ENCODE data around the gene MSI2.

The MSI2 gene

DNA sequence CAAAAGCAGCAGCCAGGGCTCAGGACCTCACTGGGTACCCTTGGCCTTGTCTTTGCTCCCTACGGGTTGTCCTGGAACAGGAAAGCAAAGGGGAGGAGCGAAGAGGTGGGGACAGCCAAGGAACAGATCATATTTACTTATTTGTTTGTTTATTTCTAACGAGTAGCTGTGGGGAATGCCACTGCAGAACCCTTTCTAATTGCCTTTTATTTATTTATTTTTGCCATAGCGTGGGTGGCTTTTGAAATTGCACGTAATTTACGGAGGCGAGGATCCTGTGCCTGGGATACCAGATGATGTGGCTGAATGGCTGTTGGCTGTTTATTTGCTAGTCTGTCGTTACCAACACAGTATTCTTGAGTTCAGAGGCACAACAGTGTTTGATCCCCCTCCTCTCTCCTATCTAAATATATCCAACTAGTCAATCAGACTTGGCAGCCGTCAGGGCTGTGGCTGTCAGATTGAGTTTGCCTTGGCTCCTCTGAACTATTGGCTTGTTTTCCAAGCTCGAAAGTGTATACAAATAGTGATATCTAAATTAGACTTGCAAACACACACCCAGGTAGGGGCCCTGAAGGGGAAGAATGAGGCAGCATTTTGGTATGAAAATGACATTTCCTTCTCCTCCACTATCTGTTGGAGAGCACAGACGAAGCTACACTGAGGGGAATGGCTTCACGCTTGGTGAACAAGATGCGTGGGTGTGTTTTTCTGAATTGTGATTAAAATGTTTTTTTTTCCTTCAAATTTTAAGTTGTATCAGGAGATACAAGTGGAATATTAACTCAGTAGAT lies 110.4 kb downstream of the MSI2 start:
- WGBS (ENCODE audit: insufficient coverage, insufficient read length) = no CpG with 5 or more reads among the region's 13 CpGs
- no peaks in the 10 kb centered on the region for H3K27me3 ChIP-seq (ENCODE audit: control insufficient read depth, insufficient read depth, low read length)
- no peaks in the 10 kb centered on the region for H3K9me3 ChIP-seq (ENCODE audit: control insufficient read depth, insufficient read depth, low read length)
- H3K4me1 ChIP-seq (ENCODE audit: control insufficient read depth, insufficient read depth, low read length) = peaks cover 6% of the 10 kb centered on the region; the same call in 1 of the 2 replicates
- no peak overlapping the region for H3K4me3 ChIP-seq (ENCODE audit: low read length)
- DNase-seq (ENCODE audit: low read depth, low spot score) = no peak
- H3K36me3 ChIP-seq (ENCODE audit: control insufficient read depth, insufficient read depth, low read length) = no peaks in the 10 kb centered on the region
- no peak overlapping the region for H3K27ac ChIP-seq (ENCODE audit: low read length)

DNA sequence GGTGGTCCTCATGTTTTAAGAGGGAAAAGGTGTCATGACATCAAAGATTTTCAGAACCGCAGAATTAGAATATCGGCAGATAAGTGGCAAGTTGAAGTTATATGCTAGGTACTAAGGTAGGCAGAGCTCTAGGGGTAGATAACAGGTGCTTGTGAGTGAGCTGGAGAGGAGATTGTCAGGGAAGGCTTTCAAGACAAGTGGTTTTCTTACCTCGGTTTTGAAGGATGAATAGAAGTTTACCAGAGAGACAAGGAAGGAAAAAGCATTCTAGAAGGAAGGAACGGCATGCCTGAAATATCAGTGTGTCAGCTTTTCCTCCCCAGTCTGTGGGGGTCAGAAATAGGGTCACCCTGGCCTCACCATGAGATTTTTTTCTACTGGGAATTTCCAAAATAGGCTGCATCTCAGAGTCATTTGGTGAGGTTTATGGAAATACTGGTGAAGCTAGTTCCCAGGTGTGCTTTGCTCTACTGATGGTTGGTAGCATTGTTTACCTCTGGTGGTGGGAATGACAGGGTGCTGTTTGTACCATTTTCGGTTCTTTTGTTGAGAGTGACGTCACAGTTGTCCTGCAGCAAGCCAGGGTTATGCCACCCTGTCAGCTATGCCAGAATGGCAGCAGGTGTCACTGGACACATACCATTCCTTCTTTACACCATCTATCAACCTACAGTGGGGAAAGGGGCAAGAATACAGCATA lies 112.5 kb downstream of the MSI2 start:
- H3K4me1 ChIP-seq (ENCODE audit: control insufficient read depth, insufficient read depth, low read length) = peaks cover 6% of the 10 kb centered on the region; the same call in 1 of the 2 replicates
- no peak overlapping the region for H3K4me3 ChIP-seq (ENCODE audit: low read length)

DNA sequence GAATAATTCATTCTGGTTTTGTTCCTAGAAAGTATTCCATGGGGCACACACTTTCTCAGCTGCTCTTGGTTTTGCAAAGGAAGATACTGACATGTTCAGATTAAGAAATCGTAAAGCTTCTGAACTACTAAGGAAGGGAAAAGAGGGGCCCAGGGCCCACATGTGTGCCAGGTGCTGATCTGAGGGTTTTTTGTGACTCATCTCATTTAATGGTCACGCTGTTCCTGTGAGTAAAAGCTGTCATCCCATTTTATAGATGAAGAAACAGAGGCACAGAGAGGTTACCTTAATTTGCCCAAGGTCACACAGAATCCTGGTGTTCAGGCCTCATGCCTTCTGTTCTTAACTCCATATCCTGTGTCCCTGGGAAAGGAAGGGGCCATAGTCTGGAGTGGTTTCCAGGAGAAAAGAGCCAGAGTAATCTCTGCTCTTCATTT lies 113.2 kb downstream of the MSI2 start:
- Histone ChIP-seq H3K4me3 (ENCODE audit: low read length) (no peak overlapping the region), H3K27ac (ENCODE audit: low read length) (no peak overlapping the region), H3K4me1 (ENCODE audit: control insufficient read depth, insufficient read depth, low read length) (peaks cover 6% of the 10 kb centered on the region; the same call in 1 of the 2 replicates), H3K27me3 (ENCODE audit: control insufficient read depth, insufficient read depth, low read length) (no peaks in the 10 kb centered on the region), H3K36me3 (ENCODE audit: control insufficient read depth, insufficient read depth, low read length) (no peaks in the 10 kb centered on the region), H3K9me3 (ENCODE audit: control insufficient read depth, insufficient read depth, low read length) (no peaks in the 10 kb centered on the region)
- DNase-seq (ENCODE audit: low read depth, low spot score) = no peak
- WGBS (ENCODE audit: insufficient coverage, insufficient read length) = no CpG with 5 or more reads among the region's 2 CpGs

More for the DNA sequence above, 112.5 kb downstream of the MSI2 start:
- H3K27me3 ChIP-seq (ENCODE audit: control insufficient read depth, insufficient read depth, low read length) = no peaks in the 10 kb centered on the region
- no CpG with 5 or more reads among the region's 6 CpGs for WGBS (ENCODE audit: insufficient coverage, insufficient read length)
- DNase-seq (ENCODE audit: low read depth, low spot score) = no peak
- no peak overlapping the region for H3K27ac ChIP-seq (ENCODE audit: low read length)
- H3K9me3 ChIP-seq (ENCODE audit: control insufficient read depth, insufficient read depth, low read length) = no peaks in the 10 kb centered on the region
- H3K36me3 ChIP-seq (ENCODE audit: control insufficient read depth, insufficient read depth, low read length) = no peaks in the 10 kb centered on the region

DNA sequence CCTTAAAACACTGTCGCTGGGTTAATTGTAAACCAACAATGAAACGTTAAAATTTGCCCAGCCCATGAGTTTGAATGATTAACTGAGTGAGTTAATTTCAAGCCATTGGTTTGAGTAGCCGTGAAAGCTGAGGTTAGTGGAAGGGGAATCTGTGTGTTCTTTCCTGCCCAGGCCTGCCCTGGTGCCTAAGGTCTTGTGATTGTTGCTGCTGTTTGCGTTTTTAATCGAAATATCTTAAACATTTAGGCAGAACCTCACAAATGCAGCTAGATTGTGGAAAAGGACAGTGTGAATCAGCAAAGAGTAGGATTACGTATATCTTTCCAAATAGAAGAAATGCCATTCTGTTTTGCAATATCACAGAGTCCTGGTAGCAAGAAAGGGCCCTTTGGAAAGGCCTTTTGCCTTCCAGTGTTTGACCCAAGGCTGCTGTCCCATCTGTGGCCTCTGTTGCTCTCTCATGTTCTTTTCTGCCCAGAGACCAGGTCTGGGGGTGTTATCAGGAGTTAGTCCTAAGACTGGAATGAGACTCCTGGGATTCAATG lies 113.8 kb downstream of the MSI2 start:
- whole genome bisulfite sequencing (ENCODE audit: insufficient coverage, insufficient read length) = no CpG with 5 or more reads among the region's 6 CpGs
- Histone ChIP-seq H3K27me3 (ENCODE audit: control insufficient read depth, insufficient read depth, low read length) (no peaks in the 10 kb centered on the region), H3K4me3 (ENCODE audit: low read length) (no peak overlapping the region), H3K36me3 (ENCODE audit: control insufficient read depth, insufficient read depth, low read length) (no peaks in the 10 kb centered on the region), H3K9me3 (ENCODE audit: control insufficient read depth, insufficient read depth, low read length) (no peaks in the 10 kb centered on the region), H3K27ac (ENCODE audit: low read length) (no peak overlapping the region), H3K4me1 (ENCODE audit: control insufficient read depth, insufficient read depth, low read length) (peaks cover 6% of the 10 kb centered on the region; the same call in 1 of the 2 replicates)
- no peak for DNase-seq (ENCODE audit: low read depth, low spot score)

DNA sequence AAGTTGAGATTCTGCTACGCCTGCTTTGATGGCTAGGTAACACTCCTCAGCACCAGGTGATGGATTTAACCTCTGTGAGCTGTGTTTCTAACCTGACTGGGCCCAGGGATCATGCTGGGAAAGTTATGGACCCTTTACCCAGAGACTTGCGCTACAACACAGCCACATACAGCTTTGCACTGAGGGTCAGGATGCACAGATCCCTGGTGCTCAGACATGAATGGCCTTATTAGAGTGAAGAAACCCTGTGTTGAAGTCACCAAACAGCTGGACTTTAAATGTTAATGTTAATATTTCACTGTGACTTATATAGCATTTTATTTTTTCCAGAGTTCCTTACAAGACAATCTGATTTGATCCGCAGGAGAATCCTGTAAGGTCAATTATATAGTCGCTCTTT lies 114.3 kb downstream of the MSI2 start:
- Histone ChIP-seq H3K4me1 (ENCODE audit: control insufficient read depth, insufficient read depth, low read length) (peaks cover 3% of the 10 kb centered on the region; the same call in 1 of the 2 replicates), H3K27me3 (ENCODE audit: control insufficient read depth, insufficient read depth, low read length) (no peaks in the 10 kb centered on the region), H3K27ac (ENCODE audit: low read length) (no peak overlapping the region), H3K9me3 (ENCODE audit: control insufficient read depth, insufficient read depth, low read length) (no peaks in the 10 kb centered on the region), H3K4me3 (ENCODE audit: low read length) (no peak overlapping the region), H3K36me3 (ENCODE audit: control insufficient read depth, insufficient read depth, low read length) (no peaks in the 10 kb centered on the region)
- DNase-seq (ENCODE audit: low read depth, low spot score) = no peak
- WGBS (ENCODE audit: insufficient coverage, insufficient read length) = no CpG with 5 or more reads among the region's 4 CpGs

DNA sequence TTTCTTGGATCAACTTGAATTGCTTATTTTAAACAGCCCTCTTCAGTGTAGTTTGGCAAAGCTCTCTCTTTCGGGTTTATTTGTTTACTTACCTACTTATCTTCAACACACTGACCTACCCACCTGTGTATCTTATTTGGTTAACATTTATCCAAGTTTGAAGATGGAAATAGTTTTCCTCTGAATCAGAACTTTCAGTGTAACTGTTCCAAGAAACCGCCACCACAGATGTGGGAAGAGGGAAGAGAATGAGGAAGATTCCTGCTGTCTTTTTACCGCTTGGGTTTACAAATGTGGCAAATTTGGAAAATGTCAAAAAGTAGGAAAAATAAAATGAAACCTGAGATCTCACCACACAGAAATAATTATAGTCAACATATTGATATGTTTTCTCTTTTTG lies 115.8 kb downstream of the MSI2 start:
- Histone ChIP-seq H3K9me3 (ENCODE audit: control insufficient read depth, insufficient read depth, low read length) (no peaks in the 10 kb centered on the region), H3K4me1 (ENCODE audit: control insufficient read depth, insufficient read depth, low read length) (peaks cover 3% of the 10 kb centered on the region), H3K36me3 (ENCODE audit: control insufficient read depth, insufficient read depth, low read length) (no peaks in the 10 kb centered on the region), H3K4me3 (ENCODE audit: low read length) (no peak overlapping the region), H3K27ac (ENCODE audit: low read length) (no peak overlapping the region), H3K27me3 (ENCODE audit: control insufficient read depth, insufficient read depth, low read length) (no peaks in the 10 kb centered on the region)
- no CpG with 5 or more reads among the region's 3 CpGs for WGBS (ENCODE audit: insufficient coverage, insufficient read length)
- no peak for DNase-seq (ENCODE audit: low read depth, low spot score)

DNA sequence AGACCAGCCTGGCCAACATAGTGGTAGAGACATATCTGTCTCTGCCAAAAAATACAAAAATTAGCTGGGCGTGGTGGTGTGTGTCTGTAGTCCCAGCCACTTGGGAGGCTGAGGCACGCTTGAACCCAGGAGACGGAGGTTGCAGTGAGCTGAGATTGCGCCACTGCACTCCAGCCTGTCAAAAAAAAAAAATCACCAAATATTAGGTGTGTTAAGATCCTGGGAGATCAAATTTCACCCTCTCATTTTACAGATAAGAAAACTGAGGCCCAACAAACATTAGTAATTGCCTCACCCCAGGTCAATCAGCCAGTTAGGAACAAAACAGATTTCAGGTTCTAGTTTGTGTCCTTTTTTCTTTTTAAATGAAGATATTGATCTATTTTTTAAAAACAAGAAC lies 116.7 kb downstream of the MSI2 start:
- H3K27me3 ChIP-seq (ENCODE audit: control insufficient read depth, insufficient read depth, low read length) = no peaks in the 10 kb centered on the region
- no peaks in the 10 kb centered on the region for H3K9me3 ChIP-seq (ENCODE audit: control insufficient read depth, insufficient read depth, low read length)
- H3K36me3 ChIP-seq (ENCODE audit: control insufficient read depth, insufficient read depth, low read length) = no peaks in the 10 kb centered on the region
- WGBS (ENCODE audit: insufficient coverage, insufficient read length) = no CpG with 5 or more reads among the region's 4 CpGs
- DNase-seq (ENCODE audit: low read depth, low spot score) = no peak
- no peak overlapping the region for H3K27ac ChIP-seq (ENCODE audit: low read length)
- no peak overlapping the region for H3K4me3 ChIP-seq (ENCODE audit: low read length)
- H3K4me1 ChIP-seq (ENCODE audit: control insufficient read depth, insufficient read depth, low read length) = peaks cover 3% of the 10 kb centered on the region

DNA sequence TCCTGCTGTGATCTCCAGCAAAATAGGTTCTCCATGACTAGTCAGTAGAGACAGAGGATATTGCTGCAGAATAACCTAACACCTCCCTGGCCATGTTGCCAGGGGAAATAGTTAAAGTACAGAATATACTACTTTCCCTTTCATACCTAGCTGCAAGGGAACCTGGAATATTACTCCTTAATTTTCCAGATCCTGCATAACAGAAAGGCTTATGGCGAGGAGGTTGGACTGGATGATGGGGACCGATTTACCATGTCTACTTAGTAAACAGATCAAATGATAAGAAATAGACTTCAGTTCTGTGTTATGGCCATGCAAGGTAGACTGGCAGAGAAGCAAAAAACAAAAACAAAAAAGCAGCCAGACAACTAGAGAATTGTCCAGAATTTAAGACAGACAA lies 117.4 kb downstream of the MSI2 start:
- Histone ChIP-seq H3K27me3 (ENCODE audit: control insufficient read depth, insufficient read depth, low read length) (no peaks in the 10 kb centered on the region), H3K9me3 (ENCODE audit: control insufficient read depth, insufficient read depth, low read length) (no peaks in the 10 kb centered on the region), H3K4me1 (ENCODE audit: control insufficient read depth, insufficient read depth, low read length) (peaks cover 4% of the 10 kb centered on the region), H3K36me3 (ENCODE audit: control insufficient read depth, insufficient read depth, low read length) (no peaks in the 10 kb centered on the region), H3K27ac (ENCODE audit: low read length) (no peak overlapping the region), H3K4me3 (ENCODE audit: low read length) (no peak overlapping the region)
- DNase-seq (ENCODE audit: low read depth, low spot score) = no peak
- no CpG with 5 or more reads among the region's 2 CpGs for WGBS (ENCODE audit: insufficient coverage, insufficient read length)

DNA sequence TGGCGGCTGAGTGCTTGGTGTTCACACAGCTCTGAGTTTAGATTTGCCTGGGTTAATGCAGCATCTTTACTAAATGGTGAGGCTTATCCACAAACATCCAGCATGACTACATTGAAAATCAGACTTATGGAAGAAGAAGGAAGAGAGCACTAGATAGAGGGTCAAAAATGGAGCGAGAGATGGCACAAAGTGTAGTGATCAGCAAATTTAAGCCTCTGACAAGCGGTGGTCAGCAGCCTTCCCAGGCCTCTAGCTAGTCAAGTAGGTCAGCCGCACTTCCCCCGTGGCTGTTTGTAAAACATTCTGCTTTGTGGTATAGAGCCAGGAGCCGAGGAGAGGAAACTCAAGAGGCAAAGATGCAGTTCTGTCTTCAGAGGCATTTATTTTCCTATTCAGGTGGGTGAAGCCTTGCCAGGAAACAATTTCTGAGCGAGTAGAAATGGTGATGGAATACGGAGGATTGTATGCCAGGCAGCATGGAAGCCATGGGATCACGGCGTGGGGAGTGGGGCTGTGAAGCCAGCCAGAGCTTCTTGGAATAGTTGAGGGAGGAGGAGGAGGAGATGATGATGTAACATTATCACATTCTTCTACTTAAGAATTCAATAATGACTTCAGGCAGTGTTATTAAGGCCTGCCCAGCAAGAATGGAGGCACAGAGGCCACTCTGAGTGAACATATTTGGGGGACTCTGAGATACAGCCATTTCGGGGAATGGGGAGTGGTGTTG lies 118.9 kb downstream of the MSI2 start:
- Histone ChIP-seq H3K27me3 (ENCODE audit: control insufficient read depth, insufficient read depth, low read length) (no peaks in the 10 kb centered on the region), H3K9me3 (ENCODE audit: control insufficient read depth, insufficient read depth, low read length) (no peaks in the 10 kb centered on the region), H3K27ac (ENCODE audit: low read length) (no peak overlapping the region), H3K36me3 (ENCODE audit: control insufficient read depth, insufficient read depth, low read length) (no peaks in the 10 kb centered on the region), H3K4me1 (ENCODE audit: control insufficient read depth, insufficient read depth, low read length) (peaks cover 7% of the 10 kb centered on the region), H3K4me3 (ENCODE audit: low read length) (no peak overlapping the region)
- DNase-seq (ENCODE audit: low read depth, low spot score) = no peak
- no CpG with 5 or more reads among the region's 11 CpGs for WGBS (ENCODE audit: insufficient coverage, insufficient read length)

DNA sequence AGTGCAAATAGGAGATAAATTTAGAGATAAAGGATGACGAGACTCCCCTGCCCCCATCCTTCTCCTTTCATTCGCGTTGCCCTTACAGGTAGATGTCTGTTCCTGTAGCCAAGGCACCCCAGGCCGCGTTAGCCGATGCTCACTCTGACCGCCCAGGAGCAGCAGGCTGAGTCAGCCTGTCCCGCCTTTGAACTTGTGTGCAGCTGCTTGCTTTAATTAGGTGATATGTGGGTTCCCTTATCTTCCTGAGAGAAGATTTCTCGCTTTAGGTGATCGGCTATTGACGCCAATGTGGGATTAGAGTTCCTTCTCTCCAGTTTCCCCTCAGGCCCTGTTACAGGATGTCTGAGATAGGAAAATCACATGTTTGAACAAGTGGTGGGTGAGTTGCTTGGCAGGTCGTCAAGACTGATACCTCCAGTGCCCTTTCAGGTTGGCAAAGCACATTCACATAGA lies 119.5 kb downstream of the MSI2 start:
- no peak overlapping the region for H3K4me3 ChIP-seq (ENCODE audit: low read length)
- no peaks in the 10 kb centered on the region for H3K27me3 ChIP-seq (ENCODE audit: control insufficient read depth, insufficient read depth, low read length)
- no peak for DNase-seq (ENCODE audit: low read depth, low spot score)
- no peaks in the 10 kb centered on the region for H3K36me3 ChIP-seq (ENCODE audit: control insufficient read depth, insufficient read depth, low read length)
- no CpG with 5 or more reads among the region's 12 CpGs for WGBS (ENCODE audit: insufficient coverage, insufficient read length)
- H3K9me3 ChIP-seq (ENCODE audit: control insufficient read depth, insufficient read depth, low read length) = no peaks in the 10 kb centered on the region
- H3K4me1 ChIP-seq (ENCODE audit: control insufficient read depth, insufficient read depth, low read length) = peaks cover 7% of the 10 kb centered on the region
- no peak overlapping the region for H3K27ac ChIP-seq (ENCODE audit: low read length)
